HEK293T (cell line): ENCODE measurements around the gene GRAMD1A.

ENCODE experiments used
- CTCF ChIA-PET: fragments of 350-600 bp; formaldehyde crosslinking; extraction: SDS; loops from one replicate; lab custom pipeline; 2021; ENCODE audit warnings: antibody characterized with exemption, inconsistent platforms; lab: Yijun Ruan, JAX
- POLR2A ChIA-PET: fragments of 350-600 bp; formaldehyde crosslinking; extraction: SDS; loops from one replicate; lab custom pipeline; 2020; ENCODE audit warnings: antibody characterized with exemption, inconsistent platforms; lab: Yijun Ruan, JAX
- DNase-seq: peaks from one replicate; pipeline ENCODE4 v3.0.0; 2012; ENCODE audit warnings: mixed read lengths; ENCODE audit errors: extremely low spot score
- ARNT ChIP-seq: fragments of 450-650 bp; IDR thresholded peaks from 2 replicates; pipeline ENCODE4 v1.6.1; 2017; ENCODE audit warnings: mild to moderate bottlenecking
- BHLHE40 ChIP-seq: fragments of 450-650 bp; IDR thresholded peaks from 2 replicates; pipeline ENCODE4 v1.6.1; 2016; ENCODE audit warnings: mild to moderate bottlenecking, moderate library complexity, borderline replicate concordance
- CTBP1 ChIP-seq: fragments of 450-650 bp; IDR thresholded peaks from 2 replicates; pipeline ENCODE4 v1.6.1; 2016; ENCODE audit warnings: borderline replicate concordance
- ELF4 ChIP-seq: fragments of 450-650 bp; IDR thresholded peaks from 2 replicates; pipeline ENCODE4 v1.6.1; 2017; ENCODE audit warnings: antibody characterized with exemption
- FOXA1 ChIP-seq: fragments of 450-650 bp; IDR thresholded peaks from 2 replicates; pipeline ENCODE4 v1.6.1; 2016; ENCODE audit warnings: mild to moderate bottlenecking
- FOXK2 ChIP-seq: fragments of 450-650 bp; IDR thresholded peaks from 2 replicates; pipeline ENCODE4 v1.6.1; 2016; ENCODE audit warnings: mild to moderate bottlenecking
- FOXM1 ChIP-seq: fragments of 450-650 bp; IDR thresholded peaks from 2 replicates; pipeline ENCODE4 v1.6.1; 2017; ENCODE audit warnings: mild to moderate bottlenecking, borderline replicate concordance
- HDGF ChIP-seq: fragments of 450-650 bp; IDR thresholded peaks from 2 replicates; pipeline ENCODE4 v1.6.1; 2017; ENCODE audit warnings: antibody characterized with exemption, borderline replicate concordance
- L3MBTL2 ChIP-seq: fragments of 450-650 bp; conservative IDR thresholded peaks from 2 replicates; pipeline ENCODE4 v1.6.1; 2016; ENCODE audit warnings: mild to moderate bottlenecking
- LEF1 ChIP-seq: fragments of 450-650 bp; IDR thresholded peaks from 2 replicates; pipeline ENCODE4 v1.6.1; 2017; ENCODE audit warnings: mild to moderate bottlenecking, borderline replicate concordance
- NFRKB ChIP-seq: fragments of 450-650 bp; IDR thresholded peaks from 2 replicates; pipeline ENCODE4 v1.6.1; 2016; ENCODE audit warnings: mild to moderate bottlenecking, moderate library complexity
- SP1 ChIP-seq: fragments of 450-650 bp; IDR thresholded peaks from 2 replicates; pipeline ENCODE4 v1.6.1; 2017
- SUZ12 ChIP-seq: fragments of 450-650 bp; IDR thresholded peaks from 2 replicates; pipeline ENCODE4 v1.6.1; 2016; ENCODE audit warnings: mild to moderate bottlenecking
- TARDBP ChIP-seq: fragments of 450-650 bp; IDR thresholded peaks from 2 replicates; pipeline ENCODE4 v1.6.1; 2016
- ZNF384 ChIP-seq: fragments of 450-650 bp; IDR thresholded peaks from 2 replicates; pipeline ENCODE4 v1.6.1; 2016
- TF ChIP-seq, protein P1 (sequence below): fragments of 450-650 bp; IDR thresholded peaks from 2 replicates; pipeline ENCODE4 v1.6.1; 2016

Gene GRAMD1A

DNA sequence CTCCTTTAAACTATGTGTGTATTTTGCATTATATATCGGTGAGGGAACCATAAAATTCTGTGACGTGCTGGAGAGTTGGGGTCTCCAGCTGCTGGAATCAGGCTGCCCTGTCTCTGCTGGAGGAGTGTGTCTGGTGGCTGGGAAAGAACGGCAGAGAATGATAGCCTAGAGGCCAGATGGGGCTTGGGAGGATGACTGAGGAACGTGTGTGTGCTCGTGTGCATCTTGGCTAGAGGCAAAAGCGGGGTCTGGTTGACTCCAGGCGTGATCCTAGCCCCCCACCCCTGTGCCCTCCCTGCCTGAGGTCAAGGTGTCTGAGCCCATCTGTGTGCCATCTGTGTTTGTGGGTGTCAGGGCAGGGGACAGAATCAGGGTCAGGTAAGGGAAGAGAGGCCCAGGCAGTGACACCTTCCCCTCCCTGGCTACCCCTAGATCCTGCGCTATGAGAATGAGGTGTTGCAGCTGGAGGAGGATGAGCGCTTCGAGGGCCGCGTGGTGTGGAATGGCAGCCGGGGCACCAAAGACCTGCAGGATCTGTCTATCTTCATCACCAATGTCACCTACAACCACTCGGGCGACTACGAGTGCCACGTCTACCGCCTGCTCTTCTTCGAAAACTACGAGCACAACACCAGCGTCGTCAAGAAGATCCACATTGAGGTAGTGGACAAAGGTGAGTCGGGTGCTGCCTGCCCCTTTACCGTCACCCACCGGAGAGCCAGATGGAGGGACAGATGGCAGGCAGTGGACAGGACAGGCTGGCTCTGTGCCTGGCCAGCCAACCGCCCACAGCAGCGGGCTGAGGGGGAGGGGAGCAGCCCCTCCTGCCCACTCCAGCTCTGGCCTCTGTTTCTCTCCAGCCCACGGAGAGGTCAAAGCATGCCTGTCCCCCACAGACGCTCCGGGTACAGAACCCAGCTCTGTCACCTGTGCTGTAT lies 33.2 kb downstream of the GRAMD1A start:
- DNase-seq: no peak
- ChIA-PET POLR2A (no interaction called here), CTCF (interaction anchor here (1.4 kb wide), 1 partner anchor 11 kb away, joined by 7 read pairs; no protein-coding TSS in a partner anchor)
- TF ChIP-seq L3MBTL2 (no peak), LEF1 (no peak), ELF4 (no peak), FOXK2 (no peak), CTBP1 (no peak), ZNF384 (no peak), ARNT (no peak), TARDBP (no peak), NFRKB (no peak), SP1 (no peak), BHLHE40 (no peak), FOXA1 (no peak), FOXM1 (no peak), HDGF (no peak)
- TF ChIP-seq, protein P1, sequence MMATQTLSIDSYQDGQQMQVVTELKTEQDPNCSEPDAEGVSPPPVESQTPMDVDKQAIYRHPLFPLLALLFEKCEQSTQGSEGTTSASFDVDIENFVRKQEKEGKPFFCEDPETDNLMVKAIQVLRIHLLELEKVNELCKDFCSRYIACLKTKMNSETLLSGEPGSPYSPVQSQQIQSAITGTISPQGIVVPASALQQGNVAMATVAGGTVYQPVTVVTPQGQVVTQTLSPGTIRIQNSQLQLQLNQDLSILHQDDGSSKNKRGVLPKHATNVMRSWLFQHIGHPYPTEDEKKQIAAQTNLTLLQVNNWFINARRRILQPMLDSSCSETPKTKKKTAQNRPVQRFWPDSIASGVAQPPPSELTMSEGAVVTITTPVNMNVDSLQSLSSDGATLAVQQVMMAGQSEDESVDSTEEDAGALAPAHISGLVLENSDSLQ: no peak

DNA sequence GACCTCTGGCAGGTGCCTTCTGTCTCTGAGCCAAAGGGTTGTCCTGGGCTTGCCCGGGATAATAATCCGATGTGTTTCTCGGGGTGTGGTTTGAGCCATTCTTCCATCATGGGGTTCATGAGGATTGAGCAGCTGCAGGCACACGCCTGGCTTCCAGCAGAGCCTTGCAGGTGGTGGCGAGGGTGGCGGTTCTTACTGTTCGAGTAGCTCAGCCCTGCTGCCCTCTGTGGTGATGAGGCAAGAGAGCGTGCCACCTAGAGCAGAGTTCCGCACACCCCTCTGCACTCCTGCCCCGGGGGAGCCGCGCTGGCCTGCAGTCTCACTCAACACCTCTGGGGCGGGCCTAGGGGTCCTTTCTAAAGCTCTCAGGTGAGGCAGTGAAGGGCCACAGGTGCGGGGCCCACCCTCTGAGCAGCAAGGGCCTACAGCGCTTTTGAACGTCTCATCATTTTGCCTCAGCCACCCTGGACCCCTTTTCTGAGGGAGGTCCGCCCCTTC lies 33.9 kb downstream of the GRAMD1A start:
- no peak for DNase-seq
- CTCF ChIA-PET: interaction anchor here (1.4 kb wide), 1 partner anchor 10 kb away, joined by 7 read pairs; no protein-coding TSS in a partner anchor
- POLR2A ChIA-PET: no interaction called here
- TF ChIP-seq FOXA1: no peak
- TF ChIP-seq FOXK2: no peak
- TF ChIP-seq L3MBTL2: no peak

DNA sequence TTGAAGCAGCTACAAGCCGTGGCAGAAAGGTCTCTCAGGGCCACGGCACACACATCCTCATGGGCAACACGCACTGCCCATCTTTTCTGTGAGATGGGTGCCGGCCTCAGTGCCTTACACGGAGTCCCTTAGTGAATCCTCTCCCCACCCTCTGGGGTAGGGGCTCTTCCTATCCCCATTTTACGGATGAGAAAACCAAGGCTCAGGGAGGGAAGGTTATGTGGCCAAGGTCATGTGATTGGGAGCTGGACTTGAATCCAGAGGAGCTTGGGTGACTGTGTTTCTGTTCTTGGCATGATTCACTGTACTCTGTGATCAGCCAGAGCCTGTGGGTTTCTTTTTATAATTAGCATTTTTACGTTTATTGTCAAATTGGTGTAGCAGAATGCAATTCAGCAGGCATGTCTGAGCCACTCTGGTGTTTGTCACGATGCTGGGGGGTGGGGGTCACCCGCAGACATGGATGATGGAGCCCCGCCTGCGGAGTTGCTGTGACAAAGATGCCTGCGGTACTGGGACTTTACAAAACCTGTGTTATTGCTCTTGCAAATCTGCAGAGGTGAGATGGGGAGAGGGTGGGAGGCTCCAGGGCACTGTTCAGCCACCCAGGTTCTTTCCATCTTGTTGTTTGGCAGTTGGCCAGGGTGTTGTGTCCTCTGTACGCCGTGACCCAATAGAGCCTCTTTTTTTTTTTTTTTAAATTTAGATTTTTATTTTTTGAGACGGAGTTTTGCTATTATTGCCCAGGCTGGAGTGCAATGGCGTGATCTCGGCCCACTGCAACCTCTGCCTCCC lies 34.7 kb downstream of the GRAMD1A start:
- ChIA-PET POLR2A (no interaction called here), CTCF (interaction anchor here (1.4 kb wide), 1 partner anchor 9 kb away, joined by 7 read pairs; no protein-coding TSS in a partner anchor)
- TF ChIP-seq NFRKB: no peak
- no peak for TF ChIP-seq SUZ12
- no peak for TF ChIP-seq CTBP1
- TF ChIP-seq, protein P1: no peak
- TF ChIP-seq FOXM1: no peak
- no peak for TF ChIP-seq ELF4
- no peak for TF ChIP-seq LEF1
- TF ChIP-seq HDGF: no peak
- TF ChIP-seq FOXA1: no peak
- no peak for TF ChIP-seq TARDBP
- DNase-seq: no peak

DNA sequence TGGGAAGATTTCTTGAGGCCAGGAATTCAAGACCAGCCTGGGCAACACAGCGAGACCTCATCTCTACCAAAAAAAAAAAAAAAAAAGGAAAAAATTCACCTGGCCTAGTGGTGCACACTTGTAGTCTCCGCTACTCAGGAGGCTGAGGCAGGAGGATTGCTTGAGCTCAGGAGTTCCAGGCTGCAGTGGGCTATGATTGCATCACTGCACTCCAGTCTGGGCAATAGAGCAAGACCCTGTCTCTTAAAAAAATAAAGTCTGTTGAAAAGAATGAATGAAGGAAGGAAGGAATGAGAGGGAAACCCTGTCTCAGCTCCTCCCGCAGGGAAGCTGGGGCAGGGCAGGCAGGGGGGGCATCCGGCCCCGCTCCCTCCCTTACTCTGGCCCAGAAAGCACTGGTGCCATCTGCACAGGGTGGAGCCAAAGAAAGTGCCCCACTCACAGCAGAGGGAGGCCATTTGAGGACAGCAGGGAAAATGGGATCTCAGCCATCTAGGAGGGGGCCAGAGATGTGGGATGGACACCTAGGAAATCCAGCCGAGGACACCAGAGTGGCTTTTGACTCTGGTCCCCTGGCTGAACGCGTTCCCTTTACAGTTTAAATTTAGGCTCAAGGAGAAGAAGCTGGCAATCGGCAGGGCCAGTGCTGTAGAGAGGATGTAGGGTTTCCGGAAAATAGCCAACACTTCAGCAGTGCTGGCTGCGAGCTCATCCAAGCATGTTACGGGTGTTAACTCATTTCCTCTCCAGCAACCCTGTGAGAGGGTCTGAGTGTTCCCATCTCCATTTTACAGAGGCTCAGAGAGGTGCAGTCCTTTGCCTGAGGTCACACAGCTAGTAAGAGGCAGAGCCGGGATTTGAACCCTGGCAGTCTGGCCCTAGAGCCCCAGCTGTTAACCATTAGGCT lies 37.8 kb downstream of the GRAMD1A start:
- POLR2A ChIA-PET: no interaction called here
- DNase-seq: no peak
- TF ChIP-seq FOXM1: no peak
- no peak for TF ChIP-seq FOXA1
- TF ChIP-seq BHLHE40: no peak
- TF ChIP-seq FOXK2: no peak
- no peak for TF ChIP-seq L3MBTL2
- TF ChIP-seq ZNF384: no peak
- TF ChIP-seq SP1: no peak
- no peak for TF ChIP-seq SUZ12
- no peak for TF ChIP-seq ELF4
- TF ChIP-seq NFRKB: no peak
- no peak for TF ChIP-seq LEF1
- TF ChIP-seq, protein P1: no peak
- no peak for TF ChIP-seq HDGF
- TF ChIP-seq ARNT: no peak
- TF ChIP-seq CTBP1: no peak
- TF ChIP-seq TARDBP: no peak
- CTCF ChIA-PET: no interaction called here
